ENCODE data around the gene SCUBE2.
A peak's percentile ranks its signal among the peaks of the same experiment; 100 is the strongest.

The SCUBE2 gene

GRCh38 chr11:9047964-9048523 lies 43.4 kb downstream of the SCUBE2 start:
- H3K9ac ChIP-seq (ENCODE audit: insufficient read length): no peak overlapping the region
- TF ChIP-seq EZH2 (IDR thresholded peaks at IDR 0.05) (no peak), FOXP2 (optimal IDR thresholded peaks at IDR 0.05; ENCODE audit: control extremely low read depth, extremely low read length, insufficient read depth) (peak; percentile 83), POLR2AphosphoS5 (IDR thresholded peaks at IDR 0.05; ENCODE audit: borderline replicate concordance, low read depth, low read length) (peak; percentile 58; the same call in 1 of the 2 replicates)
- H3K4me3 ChIP-seq: peak overlapping the region; percentile 62
- no peaks in the 10 kb centered on the region for H3K9me3 ChIP-seq (ENCODE audit: low read depth, low read length)
- no peaks in the 10 kb centered on the region for H3K36me3 ChIP-seq (ENCODE audit: insufficient read depth, low read length)
- peak; percentile 99 for DNase-seq (ENCODE audit: low read depth, low spot score)
- H3K27ac ChIP-seq: peak overlapping the region; percentile 58

DNA sequence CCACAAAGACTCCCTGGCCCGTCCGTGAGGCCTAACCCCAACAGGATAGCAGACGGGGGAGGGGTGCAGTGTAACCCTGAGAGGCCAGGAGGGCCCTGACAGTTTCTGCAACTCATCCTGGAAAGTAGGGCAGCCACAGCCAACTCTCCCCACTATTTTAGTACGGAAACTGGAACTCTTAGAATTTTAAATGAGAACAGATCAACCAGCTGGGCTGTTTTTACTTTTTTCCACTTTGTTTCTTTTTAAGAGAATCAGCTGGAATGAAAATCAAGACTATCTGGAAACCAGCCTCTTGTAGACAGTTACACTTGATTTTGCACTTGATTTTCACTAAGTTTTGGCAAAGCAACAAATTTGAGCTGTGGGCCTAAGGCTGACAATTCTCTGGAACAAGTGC lies 44.9 kb downstream of the SCUBE2 start:
- no peak for DNase-seq (ENCODE audit: low read depth, low spot score)
- no peak overlapping the region for H3K27ac ChIP-seq

GRCh38 chr11:9042488-9042887 lies 48.9 kb downstream of the SCUBE2 start:
- H3K4me3 ChIP-seq: no peak overlapping the region
- no peak overlapping the region for H3K9ac ChIP-seq (ENCODE audit: insufficient read length)
- TF ChIP-seq EZH2 (IDR thresholded peaks at IDR 0.05): no peak
- TF ChIP-seq FOXP2 (optimal IDR thresholded peaks at IDR 0.05; ENCODE audit: control extremely low read depth, extremely low read length, insufficient read depth): no peak
- no peak for TF ChIP-seq POLR2AphosphoS5 (IDR thresholded peaks at IDR 0.05; ENCODE audit: borderline replicate concordance, low read depth, low read length)
- no peak overlapping the region for H3K27ac ChIP-seq
- no peak for DNase-seq (ENCODE audit: low read depth, low spot score)
- no peaks in the 10 kb centered on the region for H3K9me3 ChIP-seq (ENCODE audit: low read depth, low read length)
- H3K36me3 ChIP-seq (ENCODE audit: insufficient read depth, low read length): no peaks in the 10 kb centered on the region

More for the DNA sequence above, 44.9 kb downstream of the SCUBE2 start:
- H3K9me3 ChIP-seq (ENCODE audit: low read depth, low read length): no peaks in the 10 kb centered on the region
- no peak overlapping the region for H3K4me3 ChIP-seq
- H3K9ac ChIP-seq (ENCODE audit: insufficient read length): no peak overlapping the region
- H3K36me3 ChIP-seq (ENCODE audit: insufficient read depth, low read length): no peaks in the 10 kb centered on the region
- no peak for TF ChIP-seq FOXP2 (optimal IDR thresholded peaks at IDR 0.05; ENCODE audit: control extremely low read depth, extremely low read length, insufficient read depth)

DNA sequence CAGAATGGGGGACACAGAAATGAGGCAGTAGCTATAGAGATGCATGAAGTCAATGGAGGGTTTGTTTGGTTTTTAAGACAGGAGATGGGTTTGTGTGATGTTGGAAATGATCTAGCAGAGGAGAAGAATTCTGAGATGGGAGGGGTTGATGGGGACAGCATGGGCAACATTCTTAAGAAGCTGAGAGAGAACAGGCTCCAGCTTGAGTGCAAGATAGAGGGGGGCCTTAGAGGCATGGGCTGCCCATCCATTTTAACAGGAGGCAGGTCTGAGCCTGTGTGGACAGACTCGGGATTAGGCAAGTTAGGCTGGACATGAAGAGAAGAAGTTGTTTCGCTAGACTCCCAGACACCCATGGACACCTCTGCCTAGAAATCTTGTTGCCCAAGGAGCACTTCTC lies 49.7 kb downstream of the SCUBE2 start:
- Histone ChIP-seq H3K4me3 (no peak overlapping the region), H3K9ac (ENCODE audit: insufficient read length) (no peak overlapping the region), H3K27ac (no peak overlapping the region), H3K36me3 (ENCODE audit: insufficient read depth, low read length) (no peaks in the 10 kb centered on the region), H3K9me3 (ENCODE audit: low read depth, low read length) (no peaks in the 10 kb centered on the region)
- TF ChIP-seq POLR2AphosphoS5 (IDR thresholded peaks at IDR 0.05; ENCODE audit: borderline replicate concordance, low read depth, low read length) (no peak), FOXP2 (optimal IDR thresholded peaks at IDR 0.05; ENCODE audit: control extremely low read depth, extremely low read length, insufficient read depth) (no peak), EZH2 (IDR thresholded peaks at IDR 0.05) (no peak)
- no peak for DNase-seq (ENCODE audit: low read depth, low spot score)

DNA sequence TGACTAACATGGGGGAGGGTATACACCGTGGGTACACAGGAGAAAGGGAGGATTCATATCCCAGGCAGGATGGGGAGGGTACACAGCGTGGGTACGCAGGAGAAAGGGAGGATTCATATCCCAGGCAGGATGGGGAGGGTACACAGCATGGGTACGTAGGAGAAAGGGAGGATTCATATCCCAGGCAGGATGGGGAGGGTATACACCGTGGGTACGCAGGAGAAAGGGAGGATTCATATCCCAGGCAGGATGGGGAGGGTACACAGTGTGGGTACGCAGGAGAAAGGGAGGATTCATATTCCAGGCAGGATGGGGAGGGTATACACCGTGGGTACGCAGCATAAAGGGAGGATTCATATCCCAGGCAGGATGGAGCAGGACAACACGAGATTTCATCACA lies 51.0 kb downstream of the SCUBE2 start:
- TF ChIP-seq EZH2 (IDR thresholded peaks at IDR 0.05) (no peak), FOXP2 (optimal IDR thresholded peaks at IDR 0.05; ENCODE audit: control extremely low read depth, extremely low read length, insufficient read depth) (no peak), POLR2AphosphoS5 (IDR thresholded peaks at IDR 0.05; ENCODE audit: borderline replicate concordance, low read depth, low read length) (no peak)
- DNase-seq (ENCODE audit: low read depth, low spot score): no peak
- no peak overlapping the region for H3K9ac ChIP-seq (ENCODE audit: insufficient read length)
- no peaks in the 10 kb centered on the region for H3K36me3 ChIP-seq (ENCODE audit: insufficient read depth, low read length)
- H3K4me3 ChIP-seq: no peak overlapping the region
- H3K27ac ChIP-seq: no peak overlapping the region
- H3K9me3 ChIP-seq (ENCODE audit: low read depth, low read length): no peaks in the 10 kb centered on the region

- Histone ChIP-seq H3K27ac (no peak overlapping the region), H3K4me3 (no peak overlapping the region), H3K9me3 (ENCODE audit: low read depth, low read length) (no peaks in the 10 kb centered on the region), H3K9ac (ENCODE audit: insufficient read length) (no peak overlapping the region), H3K36me3 (ENCODE audit: insufficient read depth, low read length) (no peaks in the 10 kb centered on the region)
- DNase-seq (ENCODE audit: low read depth, low spot score): no peak
- no peak for TF ChIP-seq EZH2 (IDR thresholded peaks at IDR 0.05)
- no peak for TF ChIP-seq FOXP2 (optimal IDR thresholded peaks at IDR 0.05; ENCODE audit: control extremely low read depth, extremely low read length, insufficient read depth)
- no peak for TF ChIP-seq POLR2AphosphoS5 (IDR thresholded peaks at IDR 0.05; ENCODE audit: borderline replicate concordance, low read depth, low read length)
Observed at GRCh38 chr11:9039863-9040262, 51.5 kb downstream of the SCUBE2 start.

DNA sequence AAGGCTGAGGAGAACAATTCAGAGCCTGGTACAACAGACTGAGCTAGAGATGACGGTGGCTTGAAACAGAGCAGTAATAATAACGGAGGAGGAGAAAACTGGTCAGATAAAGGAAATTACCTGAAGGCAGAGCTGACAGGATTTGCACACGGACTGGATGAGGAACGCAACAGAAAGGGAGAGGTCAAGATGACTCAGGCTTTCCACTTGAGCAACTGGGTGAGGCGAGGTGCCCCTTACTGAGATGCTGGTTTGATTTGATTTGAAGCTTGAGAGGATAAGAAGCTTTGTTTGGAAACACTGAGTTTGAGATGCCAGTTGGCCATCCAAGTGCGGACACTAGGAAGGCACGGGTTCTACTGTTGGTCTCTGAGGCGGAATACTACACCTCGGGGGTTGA lies 52.2 kb downstream of the SCUBE2 start:
- no peak for TF ChIP-seq FOXP2 (optimal IDR thresholded peaks at IDR 0.05; ENCODE audit: control extremely low read depth, extremely low read length, insufficient read depth)
- TF ChIP-seq POLR2AphosphoS5 (IDR thresholded peaks at IDR 0.05; ENCODE audit: borderline replicate concordance, low read depth, low read length): no peak
- no peak for TF ChIP-seq EZH2 (IDR thresholded peaks at IDR 0.05)
- Histone ChIP-seq H3K36me3 (ENCODE audit: insufficient read depth, low read length) (no peaks in the 10 kb centered on the region), H3K9ac (ENCODE audit: insufficient read length) (no peak overlapping the region), H3K4me3 (no peak overlapping the region), H3K9me3 (ENCODE audit: low read depth, low read length) (no peaks in the 10 kb centered on the region), H3K27ac (no peak overlapping the region)
- DNase-seq (ENCODE audit: low read depth, low spot score): no peak

- no peak overlapping the region for H3K9ac ChIP-seq (ENCODE audit: insufficient read length)
- no peak for TF ChIP-seq EZH2 (IDR thresholded peaks at IDR 0.05)
- TF ChIP-seq FOXP2 (optimal IDR thresholded peaks at IDR 0.05; ENCODE audit: control extremely low read depth, extremely low read length, insufficient read depth): no peak
- TF ChIP-seq POLR2AphosphoS5 (IDR thresholded peaks at IDR 0.05; ENCODE audit: borderline replicate concordance, low read depth, low read length): no peak
- H3K9me3 ChIP-seq (ENCODE audit: low read depth, low read length): no peaks in the 10 kb centered on the region
- H3K27ac ChIP-seq: no peak overlapping the region
- DNase-seq (ENCODE audit: low read depth, low spot score): no peak
- H3K4me3 ChIP-seq: no peak overlapping the region
- H3K36me3 ChIP-seq (ENCODE audit: insufficient read depth, low read length): no peaks in the 10 kb centered on the region
Observed at GRCh38 chr11:9038541-9038940, 52.9 kb downstream of the SCUBE2 start.

DNA sequence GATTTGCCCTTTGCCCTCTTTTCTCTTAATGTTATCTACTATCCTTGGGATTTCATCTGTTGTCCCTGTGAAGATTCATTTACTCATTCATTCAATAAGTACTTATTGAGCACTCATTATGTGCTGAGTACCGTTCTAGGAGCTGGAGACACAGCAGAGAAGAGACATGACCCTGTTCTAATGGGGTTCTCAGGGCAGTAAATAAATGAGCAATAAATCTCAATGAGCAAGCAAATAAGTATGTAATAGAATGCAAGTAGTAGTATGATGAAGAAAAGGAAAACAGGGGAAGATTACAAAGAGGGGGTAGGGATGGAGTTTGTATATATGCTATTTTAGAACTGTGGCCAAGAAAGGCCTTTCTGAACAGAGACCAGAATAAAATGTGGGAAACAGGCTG lies 53.4 kb downstream of the SCUBE2 start:
- Histone ChIP-seq H3K36me3 (ENCODE audit: insufficient read depth, low read length) (no peaks in the 10 kb centered on the region), H3K27ac (no peak overlapping the region), H3K9me3 (ENCODE audit: low read depth, low read length) (no peaks in the 10 kb centered on the region), H3K9ac (ENCODE audit: insufficient read length) (no peak overlapping the region), H3K4me3 (no peak overlapping the region)
- no peak for DNase-seq (ENCODE audit: low read depth, low spot score)
- TF ChIP-seq FOXP2 (optimal IDR thresholded peaks at IDR 0.05; ENCODE audit: control extremely low read depth, extremely low read length, insufficient read depth): no peak

All from SK-N-MC (cell line).